NCI-H1048 (cell line): ENCODE data around the gene KIR3DL3.
"Not testable (repeated sequence)": the region's sequence is repeated elsewhere in the genome, so short reads cannot be mapped to it uniquely, and the experiment has no call there.

Experiments used
- DNase-seq: peaks from one replicate; lab custom pipeline; 2025; lab: John Stamatoyannopoulos, UW

The KIR3DL3 gene

GRCh38 chr19:54782916-54783315 is 58.7 kb downstream of the KIR3DL3 start:
- DNase-seq = not testable (repeated sequence)
